ENCODE data around the gene CHPT1.

Gene CHPT1

GRCh38 chr12:101697930-101698799 is 725 bp downstream of the CHPT1 start:
- Histone ChIP-seq H3K4me2 (ENCODE audit: low read length) (peak overlapping the region; percentile 87), H3K9ac (ENCODE audit: low read length) (peak overlapping the region; percentile 88), H4K20me1 (ENCODE audit: insufficient read depth, low read length) (no peaks in the 10 kb centered on the region), H3K4me3 (ENCODE audit: low read depth, low read length, poor library complexity, severe bottlenecking) (peak overlapping the region; percentile 89), H3K4me1 (ENCODE audit: insufficient read depth, low read length, severe bottlenecking) (peaks cover 51% of the 10 kb centered on the region), H2AFZ (ENCODE audit: low read length) (no peak overlapping the region), H3K9me2 (ENCODE audit: low read depth, low read length) (no peaks in the 10 kb centered on the region), H3F3A (ENCODE audit: insufficient read depth, low read length) (no peaks in the 10 kb centered on the region), H3K27me3 (ENCODE audit: insufficient read depth, low read length) (no peaks in the 10 kb centered on the region), H3K27ac (ENCODE audit: low read depth, low read length, poor library complexity, severe bottlenecking) (peak overlapping the region; percentile 87), H3K9me3 (ENCODE audit: low read length) (0 out of 2 replicates have a peak, but pooled peaks cover 3% of the 10 kb centered on the region), H3K36me3 (ENCODE audit: insufficient read depth, low read length) (peaks cover 4% of the 10 kb centered on the region; the same call in 1 of the 2 replicates), H3K79me2 (ENCODE audit: insufficient read depth, low read length) (peaks cover 49% of the 10 kb centered on the region)
- TF ChIP-seq EZH2 (IDR thresholded peaks at IDR 0.05; ENCODE audit: borderline replicate concordance, low read length) (no peak), CTCF (IDR thresholded peaks at IDR 0.05; ENCODE audit: low read length) (no peak)

- Histone ChIP-seq H3K9ac (ENCODE audit: low read length) (peak overlapping the region; percentile 88), H3K4me3 (ENCODE audit: low read depth, low read length, poor library complexity, severe bottlenecking) (peak overlapping the region; percentile 89), H4K20me1 (ENCODE audit: insufficient read depth, low read length) (no peaks in the 10 kb centered on the region), H3K9me3 (ENCODE audit: low read length) (0 out of 2 replicates have a peak, but pooled peaks cover 3% of the 10 kb centered on the region), H3F3A (ENCODE audit: insufficient read depth, low read length) (no peaks in the 10 kb centered on the region), H3K4me1 (ENCODE audit: insufficient read depth, low read length, severe bottlenecking) (peaks cover 53% of the 10 kb centered on the region), H3K9me2 (ENCODE audit: low read depth, low read length) (no peaks in the 10 kb centered on the region), H3K27ac (ENCODE audit: low read depth, low read length, poor library complexity, severe bottlenecking) (peak overlapping the region; percentile 87), H3K79me2 (ENCODE audit: insufficient read depth, low read length) (peaks cover 56% of the 10 kb centered on the region), H3K36me3 (ENCODE audit: insufficient read depth, low read length) (peaks cover 4% of the 10 kb centered on the region; the same call in 1 of the 2 replicates), H3K27me3 (ENCODE audit: insufficient read depth, low read length) (no peaks in the 10 kb centered on the region), H3K4me2 (ENCODE audit: low read length) (peak overlapping the region; percentile 87), H2AFZ (ENCODE audit: low read length) (no peak overlapping the region)
- TF ChIP-seq CTCF (IDR thresholded peaks at IDR 0.05; ENCODE audit: low read length) (peak; percentile 57), EZH2 (IDR thresholded peaks at IDR 0.05; ENCODE audit: borderline replicate concordance, low read length) (no peak)
These were observed 1.4 kb downstream of the CHPT1 start for GRCh38 chr12:101698800-101699347.

DNA sequence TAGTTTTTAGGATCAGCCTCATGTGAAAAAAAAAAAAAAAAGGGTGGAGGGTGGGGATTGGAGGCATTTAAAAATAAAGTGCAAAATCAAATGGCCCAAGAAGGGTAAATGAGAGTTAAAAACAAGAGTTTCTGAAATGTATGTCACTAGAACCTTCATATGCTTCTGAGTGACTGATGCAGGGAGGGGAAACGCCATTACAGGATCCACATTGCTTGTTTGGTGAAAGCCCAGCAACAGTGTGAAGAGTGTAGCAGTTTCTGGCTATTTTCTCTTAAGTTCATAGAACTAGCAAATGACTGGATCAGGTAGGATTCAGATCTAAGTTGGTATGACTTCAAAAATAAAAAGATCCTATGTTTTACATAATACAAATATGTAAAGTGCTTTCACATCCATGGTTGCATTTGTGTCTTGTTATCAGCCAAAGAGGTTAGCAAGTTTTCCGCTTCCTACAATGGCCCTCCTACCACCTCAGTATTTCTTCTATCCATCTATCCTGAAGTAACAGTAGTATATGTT is 2.9 kb downstream of the CHPT1 start:
- H3K4me1 ChIP-seq (ENCODE audit: insufficient read depth, low read length, severe bottlenecking), result peaks cover 53% of the 10 kb centered on the region
- peak overlapping the region; percentile 88 for H3K9ac ChIP-seq (ENCODE audit: low read length)
- no peaks in the 10 kb centered on the region for H3K27me3 ChIP-seq (ENCODE audit: insufficient read depth, low read length)
- H4K20me1 ChIP-seq (ENCODE audit: insufficient read depth, low read length), result no peaks in the 10 kb centered on the region
- no peak for TF ChIP-seq EZH2 (IDR thresholded peaks at IDR 0.05; ENCODE audit: borderline replicate concordance, low read length)
- TF ChIP-seq CTCF (IDR thresholded peaks at IDR 0.05; ENCODE audit: low read length), result no peak
- H3K9me3 ChIP-seq (ENCODE audit: low read length), result no peaks in the 10 kb centered on the region
- no peaks in the 10 kb centered on the region for H3F3A ChIP-seq (ENCODE audit: insufficient read depth, low read length)
- peaks cover 60% of the 10 kb centered on the region for H3K79me2 ChIP-seq (ENCODE audit: insufficient read depth, low read length)
- H3K9me2 ChIP-seq (ENCODE audit: low read depth, low read length), result no peaks in the 10 kb centered on the region
- peak overlapping the region; percentile 87 for H3K4me2 ChIP-seq (ENCODE audit: low read length)
- H3K4me3 ChIP-seq (ENCODE audit: low read depth, low read length, poor library complexity, severe bottlenecking), result peak overlapping the region; percentile 89
- peaks cover 4% of the 10 kb centered on the region; the same call in 1 of the 2 replicates for H3K36me3 ChIP-seq (ENCODE audit: insufficient read depth, low read length)
- H2AFZ ChIP-seq (ENCODE audit: low read length), result no peak overlapping the region
- H3K27ac ChIP-seq (ENCODE audit: low read depth, low read length, poor library complexity, severe bottlenecking), result peak overlapping the region; percentile 87

Data from OCI-LY1 (cell line).